Measurements from ENCODE around the gene ABCC5.
"Not testable (repeated sequence)": the region's sequence is repeated elsewhere in the genome, so short reads cannot be mapped to it uniquely, and the experiment has no call there.

ABCC5 gene

DNA sequence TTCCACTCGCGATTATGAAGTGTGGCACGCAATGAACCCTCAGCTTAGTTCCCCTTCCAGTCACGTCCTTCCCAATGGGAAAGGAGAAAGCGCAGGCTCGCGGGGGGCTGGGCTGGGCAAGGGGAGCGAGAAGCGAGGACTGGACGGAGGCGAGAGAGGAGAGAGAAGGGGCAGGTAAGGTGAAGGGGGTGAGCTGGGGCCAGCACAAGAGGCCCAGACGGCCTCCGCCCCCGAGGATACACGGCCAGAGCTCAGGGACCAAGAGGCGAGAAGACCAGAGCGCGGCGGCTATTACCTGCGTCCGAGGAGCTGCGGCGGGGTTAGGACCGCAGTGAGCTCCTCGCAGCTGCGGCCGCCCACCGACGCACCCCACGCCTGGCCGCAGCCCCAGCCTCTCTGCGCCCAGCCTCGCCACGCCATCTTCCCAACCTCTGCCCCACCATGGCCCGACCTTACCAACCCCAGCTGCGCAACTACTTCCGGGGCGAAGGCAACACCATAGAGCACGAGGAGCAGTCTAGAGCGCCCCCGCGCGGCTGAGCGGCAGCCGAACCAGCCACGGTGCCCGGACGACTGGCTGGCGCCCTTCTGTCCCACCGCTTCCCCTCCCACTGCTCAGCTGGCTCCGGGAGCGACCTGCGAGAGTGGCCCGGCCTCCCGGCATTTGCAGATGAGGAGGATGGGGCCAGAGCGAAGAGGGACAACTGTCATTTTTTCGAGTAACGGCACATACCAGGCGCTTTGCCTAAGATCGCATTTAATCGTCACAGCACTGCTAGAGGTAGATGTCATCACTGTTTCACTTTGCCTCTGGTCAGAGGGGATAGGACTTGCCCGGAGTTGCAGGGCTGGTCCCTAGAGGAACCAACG is 133.0 kb downstream of the ABCC5 start, which contains the start of gene PARL:
PARL (minus strand) TSS at position 454 of the 870 bp plus-strand sequence; CDS start at position 420, 34 bp downstream.
- DNase-seq, result peak; percentile 94

DNA sequence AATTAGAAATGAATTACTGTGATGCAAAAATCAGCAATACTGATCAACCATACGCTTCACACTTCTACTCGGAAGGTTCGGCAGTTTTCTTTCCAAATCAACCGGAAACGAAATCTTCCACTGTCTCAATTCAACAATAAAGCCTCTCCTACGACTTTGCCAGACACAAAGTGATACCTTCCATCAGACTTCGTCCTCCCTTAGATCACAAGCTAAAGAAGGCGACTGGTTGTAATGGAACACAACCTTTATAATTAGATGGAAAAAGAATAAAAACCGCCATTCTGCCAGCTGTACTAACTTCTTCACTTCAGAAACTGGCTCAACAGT is 133.6 kb downstream of the ABCC5 start:
- no peak for DNase-seq

DNA sequence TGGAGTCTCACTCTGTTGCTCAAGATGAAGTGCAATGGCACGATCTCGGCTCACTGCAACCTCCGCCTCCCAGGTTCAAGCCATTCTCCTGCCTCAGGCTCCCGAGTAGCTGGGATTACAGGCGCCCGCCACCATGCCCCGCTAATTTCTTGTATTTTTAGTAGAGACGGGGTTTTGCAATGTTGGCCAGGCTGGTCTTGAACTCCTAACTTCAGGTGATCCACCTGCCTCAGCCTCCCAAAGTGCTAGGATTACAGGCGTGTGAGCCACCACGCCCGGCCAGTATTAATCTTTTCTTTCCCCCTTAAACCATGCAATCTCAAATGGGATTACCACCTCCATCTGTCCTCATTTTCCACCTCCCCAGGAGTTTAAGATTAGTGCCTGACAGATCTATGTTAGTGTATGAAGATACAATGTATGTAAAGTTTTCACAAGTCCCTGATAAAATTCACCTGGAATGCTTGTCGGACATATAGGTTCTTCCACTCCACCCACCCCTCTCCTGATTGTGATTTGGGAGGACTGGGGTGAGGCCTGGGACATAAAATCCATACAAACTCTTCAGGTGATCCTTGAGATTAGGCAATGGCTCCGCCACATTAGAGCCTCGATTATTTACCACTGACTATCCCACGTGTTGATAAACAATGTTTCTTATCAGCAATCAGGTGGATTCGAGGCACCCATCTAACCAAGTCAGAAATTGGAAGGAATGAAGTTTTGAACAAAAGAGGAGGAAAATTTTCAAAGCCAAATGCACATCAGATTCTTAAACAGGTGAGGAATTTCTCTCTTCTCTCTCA is 134.2 kb downstream of the ABCC5 start:
- DNase-seq, result no peak

DNA sequence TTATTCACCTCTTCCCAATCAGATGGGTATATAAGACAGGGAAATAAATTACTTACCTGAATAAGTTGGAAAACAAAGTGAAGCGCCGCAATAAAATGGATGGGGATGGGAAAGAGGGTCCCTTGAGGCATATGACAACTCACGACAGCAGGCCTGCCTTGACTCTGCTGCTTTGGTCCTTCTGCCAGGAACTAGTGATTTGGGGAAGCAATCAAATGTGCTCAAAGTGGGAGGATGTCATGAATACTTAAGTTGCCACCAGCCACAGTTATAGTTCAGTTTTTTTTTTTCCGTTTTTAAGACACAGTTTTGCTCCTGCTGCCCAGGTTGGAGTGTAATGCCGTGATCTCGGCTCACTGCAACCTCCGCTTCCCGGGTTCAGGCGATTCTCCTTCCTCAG is 137.6 kb downstream of the ABCC5 start:
- DNase-seq, result no peak

DNA sequence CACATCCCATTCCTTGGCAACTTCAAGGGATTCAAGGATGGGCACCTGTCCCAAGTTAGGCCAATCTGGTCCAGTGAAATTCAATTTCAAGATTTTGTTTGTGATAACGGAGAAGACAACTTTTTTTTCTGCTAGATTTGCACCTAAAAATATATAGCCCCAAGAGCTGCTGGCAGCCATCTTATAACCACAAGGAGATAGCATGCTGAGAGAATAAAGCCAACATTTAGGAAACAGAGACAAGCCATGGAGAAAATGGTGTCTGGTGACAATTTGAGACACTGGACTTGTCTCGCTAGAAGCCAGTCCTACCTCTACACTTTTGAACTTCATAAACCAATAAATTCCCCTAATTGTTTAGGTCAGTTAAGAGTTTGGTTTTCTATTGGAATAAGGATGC is 138.4 kb downstream of the ABCC5 start:
- no peak for DNase-seq

DNA sequence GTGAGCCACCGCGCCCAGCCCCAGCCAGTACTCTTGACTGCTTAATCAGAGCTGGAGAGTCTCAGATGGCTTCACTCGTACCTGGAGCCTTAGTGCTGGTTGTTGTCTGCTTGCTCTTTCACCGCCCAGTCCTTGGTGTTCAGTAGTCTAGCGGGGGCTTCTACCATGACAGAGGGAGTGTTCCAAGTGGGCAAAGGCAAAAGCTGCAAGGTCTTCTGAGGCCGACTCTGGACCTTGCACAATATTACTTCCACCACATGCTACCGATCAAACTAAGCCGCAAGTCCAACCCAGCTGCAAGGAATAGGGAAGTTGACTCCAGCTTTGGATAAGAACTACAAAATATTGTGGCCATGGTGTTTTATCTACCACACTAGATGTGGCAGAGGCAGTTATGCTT is 139.6 kb downstream of the ABCC5 start:
- DNase-seq, result no peak

DNA sequence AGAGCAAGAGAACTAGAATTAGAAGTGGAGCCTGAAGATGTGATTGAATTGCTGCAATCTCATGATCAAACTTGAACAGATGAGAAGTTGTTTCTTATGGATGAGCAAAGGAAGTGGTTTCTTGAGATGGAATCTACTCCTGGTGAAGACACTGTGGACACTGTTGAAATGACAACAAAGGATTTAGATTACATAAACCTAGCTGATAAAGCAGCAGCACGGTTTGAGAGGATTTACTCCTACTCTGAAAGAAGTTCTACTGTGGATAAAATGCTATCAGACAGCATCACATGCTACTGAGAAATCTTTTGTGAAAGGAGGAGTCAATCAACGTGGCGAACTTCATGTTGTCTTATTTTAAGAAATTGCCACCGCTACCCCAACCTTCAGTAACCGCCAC is 140.5 kb downstream of the ABCC5 start:
- DNase-seq, result not testable (repeated sequence)

DNA sequence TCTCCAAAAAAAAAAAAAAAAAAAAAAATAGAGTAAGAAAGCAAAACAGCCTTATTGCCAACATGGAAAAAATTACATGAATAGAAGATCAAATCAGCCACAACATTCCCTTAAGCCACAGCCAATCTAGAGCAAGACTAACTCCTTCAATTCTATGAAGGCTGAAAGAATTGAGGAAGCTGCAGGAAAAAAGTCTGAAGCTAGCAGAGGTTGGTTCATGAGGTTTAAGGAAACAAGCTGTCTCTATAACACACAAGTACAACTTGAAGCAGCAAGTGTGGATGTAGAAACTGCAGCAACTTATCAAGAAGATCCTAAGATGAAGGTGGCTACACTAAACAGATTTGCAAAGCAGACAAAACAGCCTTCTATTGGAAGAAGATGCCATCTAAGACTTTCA is 142.3 kb downstream of the ABCC5 start:
- no peak for DNase-seq

DNA sequence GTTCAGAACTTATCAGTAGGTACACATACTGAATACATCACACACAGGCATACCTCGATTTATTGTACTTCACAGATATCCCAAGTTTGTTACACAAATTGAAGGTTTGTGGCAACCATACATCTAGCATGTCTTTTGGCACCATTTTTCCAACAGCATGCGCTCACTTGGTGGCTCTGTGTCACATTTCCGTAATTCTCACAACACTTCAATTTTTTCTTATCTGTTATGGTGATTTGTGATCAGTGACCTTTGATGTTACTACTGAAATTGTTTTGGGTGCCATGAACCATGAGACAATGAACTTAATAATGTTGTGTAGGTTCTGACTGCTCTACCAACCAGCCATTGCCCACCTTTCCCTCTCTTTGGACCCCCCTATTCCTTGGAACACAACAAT is 143.8 kb downstream of the ABCC5 start:
- DNase-seq, result no peak

DNA sequence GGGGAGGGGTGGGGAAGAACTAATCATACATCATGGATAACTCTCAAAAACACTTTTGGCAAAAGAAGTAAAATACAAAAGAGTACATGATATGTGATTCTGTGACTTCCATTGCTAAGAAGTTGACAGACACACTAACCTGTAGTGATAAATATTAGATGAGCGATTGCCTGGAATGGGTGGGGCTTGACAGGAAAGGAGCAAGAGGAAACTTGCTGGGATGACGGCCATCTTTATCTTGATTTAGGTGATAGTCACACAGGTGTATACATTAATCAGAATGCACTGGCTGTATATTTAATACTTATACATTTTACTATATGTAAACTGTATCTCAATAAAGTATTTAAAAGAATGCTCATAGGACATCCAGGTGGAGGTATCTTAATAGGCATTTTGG is 146.1 kb downstream of the ABCC5 start:
- DNase-seq, result no peak

DNA sequence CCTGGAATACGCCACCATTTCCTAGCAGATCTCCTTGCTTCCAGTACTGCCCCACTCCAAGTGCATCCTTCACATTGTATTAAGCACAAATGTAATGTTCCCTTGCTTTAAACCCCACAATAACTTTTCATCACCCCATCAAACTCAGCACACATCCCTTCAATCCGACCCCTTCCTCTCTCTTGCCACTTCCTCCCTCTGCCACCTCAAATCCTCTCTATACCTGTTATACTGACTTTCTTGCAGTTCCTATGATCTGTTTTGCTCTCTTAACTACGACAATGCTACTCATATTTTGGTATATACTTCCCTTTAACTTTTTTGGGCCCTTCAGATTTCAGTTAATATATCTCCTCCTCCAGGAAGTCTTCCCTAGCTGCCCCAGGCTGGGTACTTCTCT is 147.1 kb downstream of the ABCC5 start:
- no peak for DNase-seq

Measured in left hindlimb (tissue), 1 donor.